HFFc6 (cell line): ENCODE measurements around the gene THSD7A. TPM values are rescaled to one million over a fixed set of nuclear protein-coding genes. Genes with fewer than 3 reads are reported as not detected.

ENCODE experiments used
- DNase-seq: peaks from one replicate; pipeline ENCODE4 v3.0.0-alpha.2; 2018
- H3K27ac Mint-ChIP-seq: 2 replicates; pipeline ENCODE4 v1.8.0; 2020; ENCODE audit warnings: mild to moderate bottlenecking, mixed read lengths
- H3K27me3 Mint-ChIP-seq: 2 replicates; pipeline ENCODE4 v1.8.0; 2021; ENCODE audit warnings: mild to moderate bottlenecking, moderate library complexity, mixed read lengths; ENCODE audit not compliant: insufficient read depth
- H3K36me3 Mint-ChIP-seq: 2 replicates; pipeline ENCODE4 v1.8.0; 2021; ENCODE audit warnings: low read depth, mixed read lengths
- H3K4me1 Mint-ChIP-seq: 2 replicates; pipeline ENCODE4 v1.8.0; 2020; ENCODE audit warnings: low read depth, mixed read lengths
- H3K4me3 Mint-ChIP-seq: 2 replicates; pipeline ENCODE4 v1.8.0; 2020; ENCODE audit warnings: mild to moderate bottlenecking, moderate library complexity, mixed read lengths
- H3K9me3 Mint-ChIP-seq: 2 replicates; pipeline ENCODE4 v1.8.0; 2020; ENCODE audit warnings: mild to moderate bottlenecking, mixed read lengths
- total RNA-seq, 6 experiments: library from RNA; stranded (reverse); fragmentation: NEBNext Ultra II Directional; extraction: Animal tissue kit (Norgen Biotek cat#: 25700); gene quantifications; 2 replicates in 1 of 6; 3 replicates in 5 of 6; pipeline ENCODE4 v1.2.3, GENCODE V29; 2021
- TF ChIP-seq, protein P1 (sequence below): fragments of 200-600 bp; sonication (generic); IDR thresholded peaks from 2 replicates; pipeline ENCODE4 v1.5.0; 2021; ENCODE audit warnings: antibody characterized with exemption, mild to moderate bottlenecking

THSD7A gene
- total RNA-seq, 6 experiments from 2014 or later = not detected

- Mint-ChIP-seq H3K36me3 (no peaks in the 10 kb centered on the region), H3K27me3 (no peaks in the 10 kb centered on the region), H3K27ac (no peak overlapping the region), H3K9me3 (peaks cover 8% of the 10 kb centered on the region), H3K4me3 (no peak overlapping the region), H3K4me1 (no peaks in the 10 kb centered on the region)
- TF ChIP-seq, protein P1, sequence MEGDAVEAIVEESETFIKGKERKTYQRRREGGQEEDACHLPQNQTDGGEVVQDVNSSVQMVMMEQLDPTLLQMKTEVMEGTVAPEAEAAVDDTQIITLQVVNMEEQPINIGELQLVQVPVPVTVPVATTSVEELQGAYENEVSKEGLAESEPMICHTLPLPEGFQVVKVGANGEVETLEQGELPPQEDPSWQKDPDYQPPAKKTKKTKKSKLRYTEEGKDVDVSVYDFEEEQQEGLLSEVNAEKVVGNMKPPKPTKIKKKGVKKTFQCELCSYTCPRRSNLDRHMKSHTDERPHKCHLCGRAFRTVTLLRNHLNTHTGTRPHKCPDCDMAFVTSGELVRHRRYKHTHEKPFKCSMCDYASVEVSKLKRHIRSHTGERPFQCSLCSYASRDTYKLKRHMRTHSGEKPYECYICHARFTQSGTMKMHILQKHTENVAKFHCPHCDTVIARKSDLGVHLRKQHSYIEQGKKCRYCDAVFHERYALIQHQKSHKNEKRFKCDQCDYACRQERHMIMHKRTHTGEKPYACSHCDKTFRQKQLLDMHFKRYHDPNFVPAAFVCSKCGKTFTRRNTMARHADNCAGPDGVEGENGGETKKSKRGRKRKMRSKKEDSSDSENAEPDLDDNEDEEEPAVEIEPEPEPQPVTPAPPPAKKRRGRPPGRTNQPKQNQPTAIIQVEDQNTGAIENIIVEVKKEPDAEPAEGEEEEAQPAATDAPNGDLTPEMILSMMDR = no peak
- DNase-seq = no peak
These were observed 181.5 kb downstream of the THSD7A start for GRCh38 chr7:11650500-11650899.

- Mint-ChIP-seq H3K36me3 (no peaks in the 10 kb centered on the region), H3K4me3 (no peak overlapping the region), H3K27ac (no peak overlapping the region), H3K4me1 (no peaks in the 10 kb centered on the region), H3K27me3 (no peaks in the 10 kb centered on the region), H3K9me3 (peaks cover 5% of the 10 kb centered on the region; the same call in 1 of the 2 replicates)
- TF ChIP-seq, protein P1 = no peak
- no peak for DNase-seq
These were observed 182.0 kb downstream of the THSD7A start for GRCh38 chr7:11650030-11650429.

- Mint-ChIP-seq H3K4me3 (no peak overlapping the region), H3K9me3 (peaks cover 5% of the 10 kb centered on the region; the same call in 1 of the 2 replicates), H3K27ac (no peak overlapping the region), H3K36me3 (no peaks in the 10 kb centered on the region), H3K4me1 (no peaks in the 10 kb centered on the region), H3K27me3 (no peaks in the 10 kb centered on the region)
- TF ChIP-seq, protein P1 = no peak
- DNase-seq = no peak
These were observed 183.0 kb downstream of the THSD7A start for GRCh38 chr7:11648980-11649379.

DNA sequence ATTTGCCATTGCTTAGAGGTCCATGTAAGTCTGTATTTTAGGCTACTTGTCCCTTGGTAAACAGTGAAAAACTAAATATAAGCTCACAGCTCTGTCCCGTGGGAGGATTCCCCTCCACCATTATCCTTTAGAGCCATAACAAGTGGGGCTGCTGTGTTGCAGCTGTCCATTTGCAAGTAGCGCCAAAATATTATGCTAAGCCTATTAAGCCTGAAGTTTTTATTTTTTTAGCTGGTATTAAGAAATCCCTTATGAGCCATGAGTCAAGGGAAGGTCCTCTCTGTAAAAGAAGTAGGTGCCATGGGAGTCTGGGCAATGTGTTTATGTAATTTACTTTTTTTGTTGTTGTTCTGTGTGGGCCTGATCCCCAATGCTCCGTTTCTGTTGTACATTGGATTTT, 183.9 kb downstream of the THSD7A start:
- Mint-ChIP-seq H3K27ac (no peak overlapping the region), H3K4me3 (no peak overlapping the region), H3K4me1 (no peaks in the 10 kb centered on the region), H3K36me3 (no peaks in the 10 kb centered on the region), H3K9me3 (peaks cover 5% of the 10 kb centered on the region; the same call in 1 of the 2 replicates), H3K27me3 (no peaks in the 10 kb centered on the region)
- TF ChIP-seq, protein P1 = no peak
- no peak for DNase-seq

- Mint-ChIP-seq H3K4me3 (no peak overlapping the region), H3K36me3 (no peaks in the 10 kb centered on the region), H3K4me1 (no peaks in the 10 kb centered on the region), H3K27ac (no peak overlapping the region), H3K9me3 (peaks cover 3% of the 10 kb centered on the region; the same call in 1 of the 2 replicates), H3K27me3 (no peaks in the 10 kb centered on the region)
- no peak for DNase-seq
- TF ChIP-seq, protein P1 = no peak
These were observed 189.2 kb downstream of the THSD7A start for GRCh38 chr7:11642841-11643240.

GRCh38 chr7:11642276-11642675, 189.7 kb downstream of the THSD7A start:
- no peaks in the 10 kb centered on the region for H3K27me3 Mint-ChIP-seq
- H3K4me1 Mint-ChIP-seq = no peaks in the 10 kb centered on the region
- peaks cover 6% of the 10 kb centered on the region; the same call in 1 of the 2 replicates for H3K9me3 Mint-ChIP-seq
- no peak overlapping the region for H3K4me3 Mint-ChIP-seq
- TF ChIP-seq, protein P1 = no peak
- no peak for DNase-seq
- no peaks in the 10 kb centered on the region for H3K36me3 Mint-ChIP-seq
- H3K27ac Mint-ChIP-seq = no peak overlapping the region
